Liver (tissue), 9 donors: ENCODE data around the gene SNRPA1. TPM values are rescaled to one million over a fixed set of nuclear protein-coding genes. Genes with fewer than 3 reads are reported as not detected.

Experiments used
- DNase-seq: peaks from one replicate; pipeline ENCODE4 v3.0.0-alpha.2; 2017; ENCODE audit warnings: low spot score
- H3K27ac ChIP-seq, 2 donors: one replicate each; pipeline ENCODE4 v1.7.0; 2013; ENCODE audit warnings: inconsistent platforms in 2 of 2, low read length in 2 of 2, control low read depth in 1 of 2, low read depth in 1 of 2, mild to moderate bottlenecking in 1 of 2
- H3K27me3 ChIP-seq, 4 donors: one replicate each; pipeline versions ENCODE4 v1.6.1 to v1.7.0; 2013; ENCODE audit warnings: low read length in 3 of 4, inconsistent platforms in 1 of 4, mild to moderate bottlenecking in 1 of 4, moderate library complexity in 1 of 4; ENCODE audit not compliant: control insufficient read depth in 4 of 4, insufficient read depth in 4 of 4
- H3K36me3 ChIP-seq, 4 donors: one replicate each; pipeline versions ENCODE4 v1.6.1 to v1.7.0; 2013; ENCODE audit warnings: low read length in 3 of 4, mild to moderate bottlenecking in 3 of 4, low read depth in 1 of 4, moderate library complexity in 1 of 4; ENCODE audit not compliant: control insufficient read depth in 4 of 4, insufficient read depth in 3 of 4
- H3K4me1 ChIP-seq, 4 donors: one replicate each; pipeline versions ENCODE4 v1.6.1 to v1.7.0; 2013; ENCODE audit warnings: low read length in 3 of 4, mild to moderate bottlenecking in 3 of 4, moderate library complexity in 1 of 4; ENCODE audit not compliant: control insufficient read depth in 4 of 4, insufficient read depth in 4 of 4
- H3K4me3 ChIP-seq, 3 donors: one replicate each; pipeline versions ENCODE4 v1.6.1 to v1.7.0; 2013; ENCODE audit warnings: low read length in 3 of 3, control low read depth in 1 of 3, low read depth in 1 of 3, mild to moderate bottlenecking in 1 of 3
- H3K9ac ChIP-seq, 2 donors: one replicate each; pipeline ENCODE4 v1.7.0; 2013; ENCODE audit warnings: low read length in 2 of 2, mild to moderate bottlenecking in 2 of 2, moderate library complexity in 2 of 2, control low read depth in 1 of 2, low read depth in 1 of 2
- H3K9me3 ChIP-seq, 4 donors: one replicate each; pipeline versions ENCODE4 v1.6.1 to v1.7.0; 2013; ENCODE audit warnings: low read length in 3 of 4; ENCODE audit not compliant: control insufficient read depth in 4 of 4
- ATF3 ChIP-seq: IDR thresholded peaks from 2 replicates; pipeline ENCODE4 v1.6.1; 2016; ENCODE audit warnings: antibody characterized with exemption
- CTCF ChIP-seq: fragments of 150-350 bp; IDR thresholded peaks from 2 replicates; pipeline ENCODE4 v1.5.1; 2017; ENCODE audit warnings: improper control_type of control experiment, low read depth, low read length; ENCODE audit not compliant: missing input control
- EGR1 ChIP-seq, 2 donors: IDR thresholded peaks; 2 replicates each; pipeline ENCODE4 v1.6.1; 2016 to 2018; ENCODE audit warnings: antibody characterized with exemption in 2 of 2, low read depth in 2 of 2
- FOXA1 ChIP-seq: IDR thresholded peaks from 2 replicates; pipeline ENCODE4 v1.6.1; 2016; ENCODE audit warnings: antibody characterized with exemption
- GABPA ChIP-seq, 2 donors: IDR thresholded peaks in 1 of 2; conservative IDR thresholded peaks in 1 of 2; 2 replicates each; pipeline ENCODE4 v1.6.1; 2016; ENCODE audit warnings: antibody characterized with exemption in 2 of 2, mild to moderate bottlenecking in 1 of 2, moderate library complexity in 1 of 2
- HNF4A ChIP-seq, 2 donors: conservative IDR thresholded peaks; 2 replicates each; pipeline ENCODE4 v1.6.1; 2016; ENCODE audit warnings: antibody characterized with exemption in 2 of 2, mild to moderate bottlenecking in 2 of 2
- HNF4G ChIP-seq: IDR thresholded peaks from 2 replicates; pipeline ENCODE4 v1.6.1; 2016; ENCODE audit warnings: antibody characterized with exemption
- JUND ChIP-seq, 2 donors: IDR thresholded peaks; 2 replicates each; pipeline ENCODE4 v1.6.1; 2016; ENCODE audit warnings: antibody characterized with exemption in 2 of 2
- MAX ChIP-seq: IDR thresholded peaks from 2 replicates; pipeline ENCODE4 v1.6.1; 2016; ENCODE audit warnings: antibody characterized with exemption
- RAD21 ChIP-seq, 2 donors: IDR thresholded peaks; 2 replicates each; pipeline ENCODE4 v1.6.1; 2016; ENCODE audit warnings: antibody characterized with exemption in 2 of 2, mild to moderate bottlenecking in 2 of 2
- REST ChIP-seq: IDR thresholded peaks from 2 replicates; pipeline ENCODE4 v1.6.1; 2016; ENCODE audit warnings: antibody characterized with exemption, mild to moderate bottlenecking
- RXRA ChIP-seq, 2 donors: IDR thresholded peaks; 2 replicates each; pipeline ENCODE4 v1.6.1; 2017 to 2018; ENCODE audit warnings: antibody characterized with exemption in 2 of 2, mild to moderate bottlenecking in 1 of 2
- SP1 ChIP-seq: IDR thresholded peaks from 2 replicates; pipeline ENCODE4 v1.6.1; 2018; ENCODE audit warnings: antibody characterized with exemption, mild to moderate bottlenecking
- TAF1 ChIP-seq: conservative IDR thresholded peaks from 2 replicates; pipeline ENCODE4 v1.6.1; 2016; ENCODE audit warnings: antibody characterized with exemption, mild to moderate bottlenecking
- YY1 ChIP-seq: IDR thresholded peaks from 2 replicates; pipeline ENCODE4 v1.6.1; 2016; ENCODE audit warnings: antibody characterized with exemption, mild to moderate bottlenecking
- ZBTB33 ChIP-seq: IDR thresholded peaks from 2 replicates; pipeline ENCODE4 v1.6.1; 2016; ENCODE audit warnings: antibody characterized with exemption
- WGBS: extraction: QIAGEN DNeasy Blood & Tissue Kit; methylation state at CpG from one replicate; pipeline ENCODE4 v1.1.7; 2013; 5-methylcytosine and 5-hydroxymethylcytosine counted together
- polyA plus RNA-seq, 2 donors: library from polyadenylated mRNA; stranded (reverse) in 1 of 2; unstranded in 1 of 2; fragments of 200-250 nt in 1 of 2; fragments of >200 nt in 1 of 2; fragmentation: Nextera tagmentation in 1 of 2; extraction: Ambion mirVana in 1 of 2; gene quantifications; one replicate each; pipeline versions ENCODE4 v1.2.1 to v1.2.3, GENCODE V29; 2013 to 2015
- total RNA-seq, 2 donors: library from RNA; depleted of rRNA; stranded (reverse); fragments of >200 nt; gene quantifications; one replicate each; pipeline ENCODE4 v1.2.3, GENCODE V29; 2014
- donor health status: healthy.
- donor health status: healthy.
- donor health status: healthy.
- donor health status: healthy.
- donor health status: healthy.

Gene SNRPA1
- total and polyA plus RNA-seq, 4 donors: 12.7 to 31.7 (median 18.0) TPM

- no peaks in the 10 kb centered on the region for H3K9me3 ChIP-seq
- no peak for DNase-seq
- H3K27ac ChIP-seq: no peak overlapping the region
- H3K4me3 ChIP-seq: no peak overlapping the region
- WGBS: 93% methylated on average over 20 of the region's 20 CpGs
- TF ChIP-seq JUND (IDR thresholded peaks at IDR 0.05): no peak
- no peak for TF ChIP-seq TAF1
- no peak for TF ChIP-seq ZBTB33
- no peak for TF ChIP-seq HNF4G
- no peak for TF ChIP-seq MAX
- TF ChIP-seq RXRA (IDR thresholded peaks at IDR 0.05): no peak
- no peak for TF ChIP-seq RAD21 (IDR thresholded peaks at IDR 0.05)
- no peak for TF ChIP-seq EGR1 (IDR thresholded peaks at IDR 0.05; ENCODE audit: low read depth in 2 of 2)
- TF ChIP-seq HNF4A (conservative IDR thresholded peaks at IDR 0.05): no peak
- no peak for TF ChIP-seq GABPA (IDR thresholded peaks at IDR 0.05 in 1 of 2, conservative IDR thresholded peaks at IDR 0.05 in 1 of 2)
- TF ChIP-seq YY1: no peak
- TF ChIP-seq FOXA1: no peak
- TF ChIP-seq SP1: no peak
- TF ChIP-seq ATF3: no peak
- H3K27me3 ChIP-seq: no peaks in the 10 kb centered on the region
- no peaks in the 10 kb centered on the region for H3K4me1 ChIP-seq
- peaks cover 31 to 92% (median 56%) of the 10 kb centered on the region in 4 donors for H3K36me3 ChIP-seq
- no peak overlapping the region for H3K9ac ChIP-seq
Observed at GRCh38 chr15:101318147-101318819, 23.2 kb upstream of the SNRPA1 start.

GRCh38 chr15:101317336-101317872 is 22.4 kb upstream of the SNRPA1 start:
- H3K9me3 ChIP-seq: no peaks in the 10 kb centered on the region
- TF ChIP-seq REST (no peak), HNF4G (no peak), YY1 (no peak), CTCF (no peak), RXRA (IDR thresholded peaks at IDR 0.05) (no peak)
- no peak overlapping the region for H3K9ac ChIP-seq
- no peak for DNase-seq
- no peaks in the 10 kb centered on the region for H3K4me1 ChIP-seq
- no peaks in the 10 kb centered on the region for H3K27me3 ChIP-seq
- H3K36me3 ChIP-seq: peaks cover 28 to 87% (median 54%) of the 10 kb centered on the region in 4 donors
- no peak overlapping the region for H3K4me3 ChIP-seq
- H3K27ac ChIP-seq: no peak overlapping the region
- 93% methylated on average over 6 of the region's 6 CpGs for WGBS
